ENCODE results near the gene MAP1B.
"Not testable (repeated sequence)": the region's sequence is repeated elsewhere in the genome, so short reads cannot be mapped to it uniquely, and the experiment has no call there.

MAP1B gene

GRCh38 chr5:72107131-72107900, at the start of gene MAP1B:
Gene MAP1B, plus strand, starts transcription at chr5:72107475. Its CDS starts 57 bp downstream, at chr5:72107532.
- DNase-seq = no peak

GRCh38 chr5:72057816-72058215, 49.5 kb upstream of the MAP1B start:
- DNase-seq = no peak

GRCh38 chr5:72063219-72063819, 44.0 kb upstream of the MAP1B start:
- DNase-seq = peak; percentile 5 to 16

GRCh38 chr5:72064801-72065570, 42.3 kb upstream of the MAP1B start:
- DNase-seq = no peak

- DNase-seq = no peak
Measured at GRCh38 chr5:72065751-72066255, 41.5 kb upstream of the MAP1B start.

GRCh38 chr5:72066705-72067107, 40.6 kb upstream of the MAP1B start:
- no peak for DNase-seq

- DNase-seq = no peak
Measured at GRCh38 chr5:72067682-72068470, 39.4 kb upstream of the MAP1B start.

GRCh38 chr5:72070529-72070928, 36.7 kb upstream of the MAP1B start:
- no peak for DNase-seq

- DNase-seq = no peak
Measured at GRCh38 chr5:72071906-72072305, 35.4 kb upstream of the MAP1B start.

GRCh38 chr5:72074251-72074650, 33.0 kb upstream of the MAP1B start:
- DNase-seq = no peak

GRCh38 chr5:72075461-72075860, 31.8 kb upstream of the MAP1B start:
- DNase-seq = no peak

GRCh38 chr5:72076621-72077300, 30.5 kb upstream of the MAP1B start:
- DNase-seq = no peak

GRCh38 chr5:72077390-72077789, 29.9 kb upstream of the MAP1B start:
- no peak for DNase-seq

- no peak for DNase-seq
Measured at GRCh38 chr5:72079288-72079687, 28.0 kb upstream of the MAP1B start.

GRCh38 chr5:72082048-72082447, 25.2 kb upstream of the MAP1B start:
- no peak for DNase-seq

GRCh38 chr5:72084876-72085275, 22.4 kb upstream of the MAP1B start:
- DNase-seq = no peak

- DNase-seq = no peak
Measured at GRCh38 chr5:72085319-72085718, 22.0 kb upstream of the MAP1B start.

GRCh38 chr5:72089713-72090112, 17.6 kb upstream of the MAP1B start:
- DNase-seq = not testable (repeated sequence)

GRCh38 chr5:72092074-72092473, 15.2 kb upstream of the MAP1B start:
- DNase-seq = no peak

- DNase-seq = no peak
Measured at GRCh38 chr5:72093217-72093616, 14.1 kb upstream of the MAP1B start.

GRCh38 chr5:72093824-72094223, 13.5 kb upstream of the MAP1B start:
- no peak for DNase-seq

- no peak for DNase-seq
Measured at GRCh38 chr5:72096602-72097188, 10.6 kb upstream of the MAP1B start.

Data from activated CD4-positive, alpha-beta T cell treated with anti-CD3 and anti-CD28 coated beads, Interleukin-2, amount 50 U/mL, for 48 hours (primary cell).